Breast epithelium (tissue), 4 donors: Measurements from ENCODE around the gene DRC3. TPM values are rescaled to one million over a fixed set of nuclear protein-coding genes. Genes with fewer than 3 reads are reported as not detected.

Experiments
- DNase-seq, 2 donors: peaks; one replicate each; pipeline ENCODE4 v3.0.0-alpha.2; 2019; ENCODE audit warnings: low spot score in 2 of 2
- H3K27ac ChIP-seq, 2 donors: fragments of 200-600 bp; sonication (generic) in 1 of 2; one replicate each; pipeline ENCODE4 v1.5.1; 2016 to 2019; ENCODE audit warnings: mild to moderate bottlenecking in 1 of 2
- H3K27me3 ChIP-seq, 2 donors: fragments of 200-600 bp; sonication (generic) in 1 of 2; one replicate each; pipeline versions ENCODE4 v1.5.1 to v1.6.0; 2017 to 2019; ENCODE audit warnings: control low read depth in 1 of 2, mild to moderate bottlenecking in 1 of 2
- H3K36me3 ChIP-seq: fragments of 200-600 bp; one replicate; pipeline ENCODE4 v1.5.1; 2019
- H3K4me1 ChIP-seq, 2 donors: fragments of 200-600 bp; sonication (generic); one replicate each; pipeline ENCODE4 v1.5.1; 2016 to 2019; ENCODE audit warnings: control low read depth in 1 of 2
- H3K4me3 ChIP-seq, 3 donors: fragments of 200-600 bp; sonication (generic); 1 replicate in 2 of 3; 2 replicates in 1 of 3; pipeline ENCODE4 v1.5.1; 2016 to 2019; ENCODE audit warnings: mild to moderate bottlenecking in 3 of 3, moderate library complexity in 2 of 3
- H3K9me3 ChIP-seq, 2 donors: fragments of 200-600 bp; sonication (generic) in 1 of 2; one replicate each; pipeline ENCODE4 v1.5.1; 2016 to 2019; ENCODE audit warnings: control low read depth in 1 of 2
- POLR2A ChIP-seq: fragments of 450-650 bp; IDR thresholded peaks from one replicate; pipeline ENCODE4 v1.6.1; 2016; ENCODE audit warnings: antibody characterized with exemption, mild to moderate bottlenecking, moderate library complexity
- POLR2AphosphoS5 ChIP-seq, 3 donors: sonication (generic); formaldehyde crosslinking; IDR thresholded peaks; one replicate each; pipeline ENCODE4 v1.6.1; 2017; ENCODE audit warnings: antibody characterized with exemption in 3 of 3
- intact Hi-C: fragments of 100-400 bp; cut with DNase I; formaldehyde crosslinking; loops from one replicate; pipeline ENCODE4 v1.15.1; 2023; ENCODE audit warnings: low total_unique reads
- total RNA-seq, 3 donors: library from RNA; depleted of rRNA; stranded (reverse); fragments of >200 nt; gene quantifications; one replicate each; pipeline ENCODE4 v1.1.0, GENCODE V29; 2016
- TF ChIP-seq, protein P1 (sequence below), 3 donors: fragments of 450-650 bp; IDR thresholded peaks; one replicate each; pipeline ENCODE4 v1.5.1; 2016 to 2017; ENCODE audit warnings: antibody characterized with exemption in 3 of 3, mild to moderate bottlenecking in 3 of 3, moderate library complexity in 3 of 3

Gene DRC3
- total RNA-seq, 3 donors from 2014 or later, result 0.96 to 18.0 (median 10.5) TPM

GRCh38 chr17:17976931-17977570 is 4.4 kb downstream of the DRC3 start:
- Histone ChIP-seq H3K4me1 (no peaks in the 10 kb centered on the region), H3K27ac (no peak overlapping the region), H3K9me3 (no peaks in the 10 kb centered on the region), H3K4me3 (no peak overlapping the region), H3K27me3 (no peaks in the 10 kb centered on the region), H3K36me3 (no peaks in the 10 kb centered on the region)
- DNase-seq, result no peak
- intact Hi-C loops, result no loop called here
- TF ChIP-seq POLR2A (no peak), POLR2AphosphoS5 (IDR thresholded peaks at IDR 0.05) (no peak)
- TF ChIP-seq, protein P1, sequence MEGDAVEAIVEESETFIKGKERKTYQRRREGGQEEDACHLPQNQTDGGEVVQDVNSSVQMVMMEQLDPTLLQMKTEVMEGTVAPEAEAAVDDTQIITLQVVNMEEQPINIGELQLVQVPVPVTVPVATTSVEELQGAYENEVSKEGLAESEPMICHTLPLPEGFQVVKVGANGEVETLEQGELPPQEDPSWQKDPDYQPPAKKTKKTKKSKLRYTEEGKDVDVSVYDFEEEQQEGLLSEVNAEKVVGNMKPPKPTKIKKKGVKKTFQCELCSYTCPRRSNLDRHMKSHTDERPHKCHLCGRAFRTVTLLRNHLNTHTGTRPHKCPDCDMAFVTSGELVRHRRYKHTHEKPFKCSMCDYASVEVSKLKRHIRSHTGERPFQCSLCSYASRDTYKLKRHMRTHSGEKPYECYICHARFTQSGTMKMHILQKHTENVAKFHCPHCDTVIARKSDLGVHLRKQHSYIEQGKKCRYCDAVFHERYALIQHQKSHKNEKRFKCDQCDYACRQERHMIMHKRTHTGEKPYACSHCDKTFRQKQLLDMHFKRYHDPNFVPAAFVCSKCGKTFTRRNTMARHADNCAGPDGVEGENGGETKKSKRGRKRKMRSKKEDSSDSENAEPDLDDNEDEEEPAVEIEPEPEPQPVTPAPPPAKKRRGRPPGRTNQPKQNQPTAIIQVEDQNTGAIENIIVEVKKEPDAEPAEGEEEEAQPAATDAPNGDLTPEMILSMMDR (IDR thresholded peaks at IDR 0.05), result no peak

GRCh38 chr17:17978481-17979424 is 6.1 kb downstream of the DRC3 start:
- no peak overlapping the region for H3K4me3 ChIP-seq
- no peaks in the 10 kb centered on the region for H3K36me3 ChIP-seq
- H3K27ac ChIP-seq, result peak overlapping the region; percentile 46 to 74
- intact Hi-C loops, result no loop called here
- H3K9me3 ChIP-seq, result no peaks in the 10 kb centered on the region
- H3K4me1 ChIP-seq, result no peaks in the 10 kb centered on the region
- H3K27me3 ChIP-seq, result no peaks in the 10 kb centered on the region
- no peak for TF ChIP-seq POLR2A
- TF ChIP-seq POLR2AphosphoS5 (IDR thresholded peaks at IDR 0.05), result no peak
- TF ChIP-seq, protein P1 (IDR thresholded peaks at IDR 0.05), result no peak
- DNase-seq, result no peak

GRCh38 chr17:17979778-17980177 is 7.1 kb downstream of the DRC3 start:
- peak overlapping the region; percentile 46 to 74 for H3K27ac ChIP-seq
- no peaks in the 10 kb centered on the region for H3K36me3 ChIP-seq
- TF ChIP-seq, protein P1 (IDR thresholded peaks at IDR 0.05), result no peak
- TF ChIP-seq POLR2A (no peak), POLR2AphosphoS5 (IDR thresholded peaks at IDR 0.05) (no peak)
- intact Hi-C loops, result no loop called here
- H3K27me3 ChIP-seq, result no peaks in the 10 kb centered on the region
- H3K4me3 ChIP-seq, result no peak overlapping the region
- H3K9me3 ChIP-seq, result no peaks in the 10 kb centered on the region
- H3K4me1 ChIP-seq, result no peaks in the 10 kb centered on the region
- no peak for DNase-seq

DNA sequence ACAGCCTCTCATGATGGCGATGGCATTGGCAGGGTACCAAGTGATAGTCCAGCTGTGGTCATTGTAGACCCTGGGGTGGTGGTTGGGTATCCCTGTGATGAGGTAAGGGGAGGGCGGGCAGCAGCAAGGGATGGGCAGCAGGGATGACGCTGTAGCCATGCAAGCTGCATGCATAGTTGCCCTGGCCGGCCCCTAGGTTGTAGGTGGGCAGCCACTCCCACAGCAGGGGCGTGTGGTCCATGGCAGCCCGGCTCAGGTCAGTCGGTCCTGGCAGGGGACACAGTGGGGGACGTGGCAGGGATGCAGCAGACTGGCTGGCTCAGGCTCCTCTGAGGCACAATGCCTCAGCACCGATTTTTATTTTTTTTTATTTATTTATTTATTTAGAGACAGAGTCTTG is 8.7 kb downstream of the DRC3 start:
- no peaks in the 10 kb centered on the region for H3K36me3 ChIP-seq
- H3K27ac ChIP-seq, result no peak overlapping the region
- DNase-seq, result no peak
- H3K4me1 ChIP-seq, result no peaks in the 10 kb centered on the region
- no peak for TF ChIP-seq POLR2AphosphoS5 (IDR thresholded peaks at IDR 0.05)
- TF ChIP-seq POLR2A, result no peak
- TF ChIP-seq, protein P1 (IDR thresholded peaks at IDR 0.05), result no peak
- H3K9me3 ChIP-seq, result no peaks in the 10 kb centered on the region
- intact Hi-C loops, result no loop called here
- no peak overlapping the region for H3K4me3 ChIP-seq
- no peaks in the 10 kb centered on the region for H3K27me3 ChIP-seq

DNA sequence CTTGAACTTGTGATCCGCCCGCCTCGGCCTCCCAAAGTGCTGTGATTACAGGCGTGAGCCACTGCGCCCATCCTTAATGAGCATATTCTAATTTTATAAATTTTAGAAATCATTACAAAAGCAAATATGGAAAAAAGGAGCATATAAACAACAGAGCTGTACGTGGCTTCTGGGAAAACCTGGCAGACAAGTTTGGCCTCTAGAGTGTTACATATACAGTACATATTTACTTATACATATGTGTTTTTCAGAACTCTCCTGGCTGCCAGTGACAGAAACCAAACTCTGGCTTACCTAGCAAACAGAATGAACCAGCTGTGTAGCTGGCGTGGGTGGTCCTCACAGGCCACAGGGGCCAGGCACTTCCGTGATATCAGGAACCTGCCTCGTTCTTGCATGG is 10.1 kb downstream of the DRC3 start:
- Histone ChIP-seq H3K27ac (peak overlapping the region; percentile 53 to 80), H3K4me1 (no peaks in the 10 kb centered on the region), H3K4me3 (no peak overlapping the region), H3K9me3 (no peaks in the 10 kb centered on the region), H3K36me3 (no peaks in the 10 kb centered on the region), H3K27me3 (no peaks in the 10 kb centered on the region)
- DNase-seq, result no peak
- intact Hi-C loops, result no loop called here
- TF ChIP-seq POLR2AphosphoS5 (IDR thresholded peaks at IDR 0.05) (no peak), POLR2A (no peak)
- TF ChIP-seq, protein P1 (IDR thresholded peaks at IDR 0.05), result no peak
